PC-9 (cell line): ENCODE results near the gene GFRA3. TPM values are rescaled to one million over a fixed set of nuclear protein-coding genes. Genes with fewer than 3 reads are reported as not detected.

Experiments used
- BruUV-seq: library from RNA; stranded (reverse); fragments of 400-500 nt; replicated peaks from 2 replicates; lab custom pipeline; 2021; lab: Mats Ljungman, UMichigan
- CTCF ChIA-PET: fragments of 300-600 bp; sonication (Branson Sonifier 250); formaldehyde crosslinking; loops from one replicate; lab custom pipeline; 2022; ENCODE audit warnings: antibody characterized with exemption; lab: Charles Lee
- POLR2A ChIA-PET: fragments of 300-600 bp; sonication (Branson Sonifier 250); formaldehyde crosslinking; loops from one replicate; lab custom pipeline; 2022; ENCODE audit warnings: antibody characterized with exemption; ENCODE audit not compliant: unreplicated experiment; lab: Charles Lee
- DNase-seq, 2 experiments: peaks; one replicate each; pipeline versions ENCODE4 v3.0.0 to v3.0.0-alpha.2; 2015 to 2022; ENCODE audit warnings: mixed read lengths in 1 of 2
- H2AFZ ChIP-seq: fragments of 200-600 bp; sonication (generic); 2 replicates; pipeline ENCODE4 v1.8.1; 2017; ENCODE audit warnings: antibody characterized with exemption
- H3F3A ChIP-seq: fragments of 200-600 bp; sonication (generic); 2 replicates; pipeline ENCODE4 v1.8.1; 2017; ENCODE audit warnings: antibody characterized with exemption, mild to moderate bottlenecking, low read depth; ENCODE audit not compliant: insufficient read depth
- H3K27ac ChIP-seq: fragments of 200-600 bp; sonication (generic); 2 replicates; pipeline ENCODE4 v1.6.1; 2016; ENCODE audit warnings: mixed run types
- H3K27me3 ChIP-seq: fragments of 200-600 bp; sonication (generic); 2 replicates; pipeline ENCODE4 v1.6.1; 2016; ENCODE audit warnings: low read depth, mixed run types; ENCODE audit not compliant: insufficient read depth
- H3K36me3 ChIP-seq: fragments of 200-600 bp; sonication (generic); 2 replicates; pipeline ENCODE4 v1.6.1; 2016; ENCODE audit warnings: low read depth, mixed run types
- H3K4me1 ChIP-seq: fragments of 200-600 bp; sonication (generic); replicated peaks from 2 replicates; pipeline ENCODE4 v1.6.1; 2016; ENCODE audit warnings: mixed run types; ENCODE audit not compliant: insufficient read depth
- H3K4me2 ChIP-seq: fragments of 200-600 bp; sonication (generic); 2 replicates; pipeline ENCODE4 v1.6.1; 2017; ENCODE audit warnings: mixed run types
- H3K4me3 ChIP-seq: fragments of 200-600 bp; sonication (generic); 2 replicates; pipeline ENCODE4 v1.6.1; 2016; ENCODE audit warnings: mixed run types
- H3K79me2 ChIP-seq: fragments of 200-600 bp; sonication (generic); 2 replicates; pipeline ENCODE4 v1.6.1; 2017; ENCODE audit warnings: low read depth, mixed run types
- H3K9me2 ChIP-seq: fragments of 200-600 bp; sonication (generic); 2 replicates; pipeline ENCODE4 v1.8.1; 2017; ENCODE audit warnings: mild to moderate bottlenecking; ENCODE audit not compliant: insufficient read depth
- H3K9me3 ChIP-seq: fragments of 200-600 bp; sonication (generic); 2 replicates; pipeline ENCODE4 v1.8.1; 2016; ENCODE audit warnings: low read depth; ENCODE audit not compliant: insufficient read depth
- H4K20me1 ChIP-seq: fragments of 200-600 bp; sonication (generic); 2 replicates; pipeline ENCODE4 v1.8.1; 2017; ENCODE audit not compliant: insufficient read depth
- CTCF ChIP-seq: fragments of 200-600 bp; sonication (generic); conservative IDR thresholded peaks from 2 replicates; pipeline ENCODE4 v1.6.1; 2017; ENCODE audit warnings: mixed run types, antibody characterized with exemption, mild to moderate bottlenecking, moderate library complexity
- EZH2 ChIP-seq: fragments of 200-600 bp; sonication (generic); IDR thresholded peaks from 2 replicates; pipeline ENCODE4 v1.8.0; 2017; ENCODE audit warnings: antibody characterized with exemption, low read depth
- intact Hi-C: fragments of 100-400 bp; cut with micrococcal nuclease; formaldehyde crosslinking; loops from one replicate; pipeline ENCODE4 v1.10.0; 2022; ENCODE audit not compliant: unreplicated experiment
- total RNA-seq: library from RNA; stranded (reverse); gene quantifications from 2 replicates; pipeline ENCODE4 v1.2.3, GENCODE V29; 2021

The GFRA3 gene
- total RNA-seq, 1 experiment from 2014 or later: 0.68 TPM

- intact Hi-C loops: no loop called here
- CTCF ChIA-PET: no interaction called here
- Histone ChIP-seq H3K9me2 (no peaks in the 10 kb centered on the region), H3K4me1 (no peaks in the 10 kb centered on the region), H3F3A (no peaks in the 10 kb centered on the region), H3K27ac (no peak overlapping the region), H3K79me2 (no peaks in the 10 kb centered on the region), H3K4me2 (no peak overlapping the region), H4K20me1 (no peaks in the 10 kb centered on the region), H3K36me3 (no peaks in the 10 kb centered on the region), H3K27me3 (no peaks in the 10 kb centered on the region), H3K9me3 (peaks cover 10% of the 10 kb centered on the region), H2AFZ (no peak overlapping the region), H3K4me3 (no peak overlapping the region)
- peak in 1 of 2 experiments; percentile 27 for DNase-seq
- POLR2A ChIA-PET: no interaction called here
- no TSS peak for BruUV-seq
- no peak for TF ChIP-seq CTCF
- TF ChIP-seq EZH2: no peak
Observed at GRCh38 chr5:138230981-138231589, 43.3 kb downstream of the GFRA3 start.

- Histone ChIP-seq H3F3A (no peaks in the 10 kb centered on the region), H3K27ac (no peak overlapping the region), H4K20me1 (no peaks in the 10 kb centered on the region), H3K9me2 (no peaks in the 10 kb centered on the region), H3K27me3 (no peaks in the 10 kb centered on the region), H3K4me3 (no peak overlapping the region), H3K4me2 (no peak overlapping the region), H2AFZ (no peak overlapping the region), H3K9me3 (peaks cover 13% of the 10 kb centered on the region), H3K36me3 (no peaks in the 10 kb centered on the region), H3K4me1 (no peaks in the 10 kb centered on the region), H3K79me2 (no peaks in the 10 kb centered on the region)
- no TSS peak for BruUV-seq
- POLR2A ChIA-PET: no interaction called here
- no peak for TF ChIP-seq CTCF
- intact Hi-C loops: no loop called here
- DNase-seq: no peak
- CTCF ChIA-PET: no interaction called here
Observed at GRCh38 chr5:138230261-138230660, 44.2 kb downstream of the GFRA3 start.

GRCh38 chr5:138229387-138229786 is 45.0 kb downstream of the GFRA3 start:
- POLR2A ChIA-PET: interaction anchor here (0.7 kb wide), 1 partner anchor 53 kb away, joined by 16 read pairs; no protein-coding TSS in a partner anchor
- intact Hi-C loops: no loop called here

More at GRCh38 chr5:138229387-138229786, 45.0 kb downstream of the GFRA3 start:
- BruUV-seq: no TSS peak
- H3K27me3 ChIP-seq: no peaks in the 10 kb centered on the region
- no peak overlapping the region for H3K4me3 ChIP-seq
- H4K20me1 ChIP-seq: no peaks in the 10 kb centered on the region
- no peak overlapping the region for H2AFZ ChIP-seq
- no peaks in the 10 kb centered on the region for H3F3A ChIP-seq
- H3K9me3 ChIP-seq: peaks cover 13% of the 10 kb centered on the region
- no peaks in the 10 kb centered on the region for H3K4me1 ChIP-seq
- H3K36me3 ChIP-seq: no peaks in the 10 kb centered on the region
- CTCF ChIA-PET: no interaction called here
- DNase-seq: no peak
- TF ChIP-seq CTCF (no peak), EZH2 (no peak)
- no peaks in the 10 kb centered on the region for H3K9me2 ChIP-seq
- no peak overlapping the region for H3K4me2 ChIP-seq
- H3K79me2 ChIP-seq: no peaks in the 10 kb centered on the region
- no peak overlapping the region for H3K27ac ChIP-seq
